Suprapubic skin (tissue), 4 donors: ENCODE results near the gene SCN1A. TPM values are rescaled to one million over a fixed set of nuclear protein-coding genes. Genes with fewer than 3 reads are reported as not detected.

Experiments used
- DNase-seq, 2 donors: peaks; one replicate each; pipeline ENCODE4 v3.0.0-alpha.2; 2019; ENCODE audit warnings: low spot score in 2 of 2
- H3K27ac ChIP-seq: fragments of 200-600 bp; sonication (generic); one replicate; pipeline ENCODE4 v1.5.1; 2019
- H3K27me3 ChIP-seq: fragments of 200-600 bp; sonication (generic); one replicate; pipeline ENCODE4 v1.5.1; 2019
- H3K36me3 ChIP-seq: fragments of 200-600 bp; sonication (generic); one replicate; pipeline ENCODE4 v1.5.1; 2019
- H3K4me1 ChIP-seq: fragments of 200-600 bp; sonication (generic); one replicate; pipeline ENCODE4 v1.5.1; 2019
- H3K4me3 ChIP-seq: fragments of 200-600 bp; sonication (generic); one replicate; pipeline ENCODE4 v1.5.1; 2019; ENCODE audit warnings: mild to moderate bottlenecking
- H3K9me3 ChIP-seq: fragments of 200-600 bp; sonication (generic); one replicate; pipeline ENCODE4 v1.5.1; 2019
- CTCF ChIP-seq, 2 donors: fragments of 200-600 bp in 1 of 2; fragments of 450-650 bp in 1 of 2; sonication (generic) in 1 of 2; IDR thresholded peaks; one replicate each; pipeline ENCODE4 v1.5.1; 2016 to 2019; ENCODE audit warnings: antibody characterized with exemption in 2 of 2, mild to moderate bottlenecking in 1 of 2, moderate library complexity in 1 of 2
- EP300 ChIP-seq: sonication (generic); formaldehyde crosslinking; IDR thresholded peaks from one replicate; pipeline ENCODE4 v1.6.1; 2017; ENCODE audit warnings: antibody characterized with exemption
- POLR2A ChIP-seq, 2 donors: fragments of 450-650 bp; IDR thresholded peaks; one replicate each; pipeline ENCODE4 v1.6.1; 2017; ENCODE audit warnings: antibody characterized with exemption in 2 of 2, mild to moderate bottlenecking in 2 of 2, moderate library complexity in 2 of 2
- POLR2AphosphoS5 ChIP-seq, 3 donors: sonication (generic); formaldehyde crosslinking; IDR thresholded peaks; one replicate each; pipeline ENCODE4 v1.6.1; 2017; ENCODE audit warnings: antibody characterized with exemption in 3 of 3
- WGBS: methylation state at CpG from one replicate; pipeline ENCODE4 v1.1.5; 2018; 5-methylcytosine and 5-hydroxymethylcytosine counted together
- total RNA-seq, 4 donors: library from RNA; depleted of rRNA; stranded (reverse); fragments of >200 nt; gene quantifications; one replicate each; pipeline ENCODE4 v1.1.0, GENCODE V29; 2016

Gene SCN1A
- total RNA-seq, 4 donors from 2014 or later = not detected

GRCh38 chr2:165969227-165969626 lies 158.6 kb downstream of the SCN1A start:
- Histone ChIP-seq H3K9me3 (no peaks in the 10 kb centered on the region), H3K36me3 (no peaks in the 10 kb centered on the region), H3K4me3 (no peak overlapping the region), H3K27ac (no peak overlapping the region), H3K4me1 (no peaks in the 10 kb centered on the region), H3K27me3 (peaks cover 5% of the 10 kb centered on the region)
- WGBS = 55% methylated on average over 2 of the region's 2 CpGs
- TF ChIP-seq POLR2AphosphoS5 (IDR thresholded peaks at IDR 0.05) (no peak), CTCF (IDR thresholded peaks at IDR 0.05) (no peak), EP300 (no peak), POLR2A (IDR thresholded peaks at IDR 0.05) (no peak)
- no peak for DNase-seq

GRCh38 chr2:165967746-165968145 lies 160.1 kb downstream of the SCN1A start:
- Histone ChIP-seq H3K4me3 (no peak overlapping the region), H3K4me1 (no peaks in the 10 kb centered on the region), H3K27me3 (peaks cover 5% of the 10 kb centered on the region), H3K36me3 (no peaks in the 10 kb centered on the region), H3K27ac (no peak overlapping the region), H3K9me3 (no peaks in the 10 kb centered on the region)
- TF ChIP-seq POLR2A (IDR thresholded peaks at IDR 0.05) (no peak), EP300 (no peak), CTCF (IDR thresholded peaks at IDR 0.05) (no peak), POLR2AphosphoS5 (IDR thresholded peaks at IDR 0.05) (no peak)
- DNase-seq = no peak
- WGBS = 64% methylated on average over 3 of the region's 3 CpGs

GRCh38 chr2:165961818-165962217 lies 166.0 kb downstream of the SCN1A start:
- Histone ChIP-seq H3K27me3 (no peaks in the 10 kb centered on the region), H3K9me3 (no peaks in the 10 kb centered on the region), H3K27ac (no peak overlapping the region), H3K4me1 (no peaks in the 10 kb centered on the region), H3K36me3 (no peaks in the 10 kb centered on the region), H3K4me3 (no peak overlapping the region)
- WGBS = 76% methylated on average over 4 of the region's 4 CpGs
- TF ChIP-seq CTCF (IDR thresholded peaks at IDR 0.05) (no peak), EP300 (no peak), POLR2A (IDR thresholded peaks at IDR 0.05) (no peak), POLR2AphosphoS5 (IDR thresholded peaks at IDR 0.05) (no peak)
- no peak for DNase-seq

- H3K9me3 ChIP-seq = no peaks in the 10 kb centered on the region
- WGBS = 79% methylated on average over 4 of the region's 4 CpGs
- no peak for DNase-seq
- H3K36me3 ChIP-seq = no peaks in the 10 kb centered on the region
- H3K27me3 ChIP-seq = no peaks in the 10 kb centered on the region
- H3K27ac ChIP-seq = no peak overlapping the region
- H3K4me3 ChIP-seq = no peak overlapping the region
- H3K4me1 ChIP-seq = peaks cover 9% of the 10 kb centered on the region
- TF ChIP-seq POLR2A (IDR thresholded peaks at IDR 0.05) (no peak), EP300 (no peak), POLR2AphosphoS5 (IDR thresholded peaks at IDR 0.05) (no peak), CTCF (IDR thresholded peaks at IDR 0.05) (no peak)
Observed at GRCh38 chr2:165959371-165959770, 168.4 kb downstream of the SCN1A start.

GRCh38 chr2:165958313-165958960 lies 169.4 kb downstream of the SCN1A start:
- Histone ChIP-seq H3K27me3 (no peaks in the 10 kb centered on the region), H3K4me1 (peaks cover 11% of the 10 kb centered on the region), H3K36me3 (no peaks in the 10 kb centered on the region), H3K4me3 (no peak overlapping the region), H3K27ac (no peak overlapping the region), H3K9me3 (no peaks in the 10 kb centered on the region)
- TF ChIP-seq EP300 (no peak), POLR2AphosphoS5 (IDR thresholded peaks at IDR 0.05) (no peak), CTCF (IDR thresholded peaks at IDR 0.05) (no peak), POLR2A (IDR thresholded peaks at IDR 0.05) (no peak)
- WGBS = 90% methylated on average over 3 of the region's 3 CpGs
- no peak for DNase-seq
